GM18505 (cell line): ENCODE measurements around the gene ANGPTL7.

Experiments used
- ATAC-seq: cut with Tn5 transposase; IDR thresholded peaks from one replicate; pipeline ENCODE4 v1.9.1; 2021; ENCODE audit not compliant: unreplicated experiment
- POLR2A ChIP-seq: IDR thresholded peaks from 4 replicates; pipeline ENCODE4 v1.6.1; 2011; ENCODE audit warnings: borderline replicate concordance; ENCODE audit not compliant: insufficient read depth, insufficient read length; ENCODE audit errors: extremely low read depth

The ANGPTL7 gene

DNA sequence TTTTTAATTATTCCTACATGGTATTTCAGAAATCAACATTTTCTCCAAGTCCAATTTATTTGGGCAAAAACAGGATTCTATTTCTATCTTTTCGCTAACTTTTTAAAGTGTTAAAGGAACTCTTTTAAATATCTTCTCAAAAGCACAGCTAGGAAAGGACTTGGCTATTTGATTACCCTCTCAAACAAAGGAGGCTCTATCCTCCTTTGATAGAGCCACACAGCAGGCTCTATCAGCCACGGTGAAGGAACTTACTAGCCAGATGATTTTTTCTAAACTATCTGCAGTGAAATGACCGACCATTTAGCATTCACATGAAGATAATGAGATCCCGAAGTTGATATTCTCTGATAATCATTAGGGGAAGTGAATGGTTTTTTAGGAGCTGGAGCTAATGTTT lies 9.1 kb downstream of the ANGPTL7 start:
- no peak for ATAC-seq
- TF ChIP-seq POLR2A = no peak

- ATAC-seq = no peak
- no peak for TF ChIP-seq POLR2A
These were observed 9.9 kb downstream of the ANGPTL7 start for GRCh38 chr1:11198851-11199594.

DNA sequence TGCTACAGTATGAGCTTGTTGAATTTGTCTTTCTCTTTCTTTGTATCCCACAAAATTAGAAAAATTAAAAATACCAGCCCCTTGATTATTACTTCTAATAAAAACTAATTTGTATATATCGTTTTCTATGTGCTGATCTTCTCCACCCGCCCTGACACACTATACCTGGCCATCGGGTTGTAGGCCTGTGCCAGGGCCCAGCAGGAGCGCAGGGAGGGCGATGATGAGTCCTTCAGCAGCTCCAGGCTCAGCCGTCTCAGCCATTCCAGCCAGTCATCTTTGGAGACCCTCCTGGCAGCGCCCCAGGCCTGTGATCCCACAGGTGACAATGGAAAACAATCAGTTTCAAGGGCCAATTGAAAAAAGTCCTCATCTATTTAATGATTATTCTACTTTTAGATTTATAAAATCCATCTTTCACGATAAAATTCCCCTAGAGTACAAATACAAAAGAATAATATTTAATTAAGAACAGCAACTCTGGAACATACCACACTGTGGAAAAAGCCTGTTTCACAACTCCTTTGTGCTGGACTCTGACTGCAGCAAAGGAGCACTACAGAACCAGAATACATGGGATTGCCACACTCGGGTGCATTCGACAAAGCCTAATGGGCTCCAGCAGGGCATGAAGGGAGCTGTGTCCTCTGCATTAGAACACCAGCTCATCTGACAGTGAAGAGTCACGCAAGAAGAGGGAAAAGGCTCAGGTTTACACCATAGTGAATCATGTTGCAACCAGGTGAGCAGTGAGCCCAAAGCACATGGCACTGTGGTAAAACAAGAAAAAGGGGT lies 15.4 kb downstream of the ANGPTL7 start:
- no peak for ATAC-seq
- no peak for TF ChIP-seq POLR2A

DNA sequence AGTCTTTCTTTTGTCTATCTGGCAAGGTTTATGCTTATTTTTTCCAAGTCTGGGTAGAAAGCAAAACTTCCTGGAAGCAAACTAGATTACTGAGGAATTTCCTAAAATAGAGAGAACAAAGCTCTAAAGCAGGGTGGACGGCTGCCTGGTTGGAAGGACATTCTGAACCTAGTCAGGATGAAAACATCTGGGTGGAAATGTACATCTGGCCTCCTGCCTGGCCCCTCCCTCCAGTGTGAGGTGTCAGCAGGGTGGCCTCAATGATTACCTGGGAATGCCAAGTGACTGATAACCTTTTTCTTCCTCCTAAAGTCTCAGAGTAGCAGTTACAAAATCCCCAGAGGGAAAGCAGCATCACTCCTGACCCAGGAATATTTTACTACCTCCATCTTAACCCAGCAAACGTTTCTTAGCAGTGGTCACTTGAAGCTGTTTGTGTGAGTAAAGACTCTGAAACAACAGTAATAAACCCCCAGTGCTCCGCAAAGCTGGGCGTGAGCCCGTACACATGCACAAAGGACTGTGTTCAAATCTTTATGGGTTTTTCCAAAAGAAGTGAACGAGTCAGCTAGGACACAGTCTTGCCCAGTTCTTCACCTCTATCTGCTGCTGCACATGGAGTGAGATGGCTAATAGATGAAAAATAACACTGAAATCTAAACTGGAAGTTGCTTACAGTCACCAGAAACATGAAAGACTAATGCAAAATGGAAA lies 18.9 kb downstream of the ANGPTL7 start:
- ATAC-seq = no peak
- no peak for TF ChIP-seq POLR2A

- TF ChIP-seq POLR2A = no peak
These were observed 22.3 kb downstream of the ANGPTL7 start for GRCh38 chr1:11211461-11211860.

DNA sequence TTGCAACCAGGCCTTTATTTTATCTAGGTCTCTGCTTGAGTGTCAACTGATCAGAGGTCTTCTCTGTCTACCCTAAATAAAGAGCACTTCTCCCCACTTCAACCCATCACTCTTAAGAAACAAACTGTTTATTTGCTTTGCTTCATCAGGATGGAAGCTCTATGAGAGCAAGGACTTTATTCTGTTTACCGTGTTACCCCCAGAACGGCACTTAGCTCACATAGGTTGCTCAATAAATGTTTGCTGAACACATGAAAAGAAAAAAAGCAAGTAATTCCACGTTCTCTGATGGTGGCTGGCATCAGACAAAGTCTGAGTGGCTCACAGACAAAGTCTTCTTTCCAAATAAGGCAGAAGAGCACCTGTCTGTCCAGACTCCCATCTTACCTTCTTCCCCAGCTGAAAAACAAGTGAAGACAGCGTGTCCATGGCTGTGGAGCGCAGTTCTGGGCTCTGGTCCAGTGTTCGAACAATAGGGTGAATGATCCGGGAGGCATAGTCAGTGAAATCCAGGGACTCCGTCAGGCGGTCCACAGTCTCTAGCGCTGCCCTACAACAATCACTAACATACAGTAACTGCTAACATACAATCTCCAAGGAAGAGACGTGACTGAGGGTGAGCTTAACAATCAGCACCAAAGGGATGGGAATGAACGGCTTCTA lies 22.9 kb downstream of the ANGPTL7 start:
- no peak for TF ChIP-seq POLR2A
- ATAC-seq = no peak

More at GRCh38 chr1:11211461-11211860, 22.3 kb downstream of the ANGPTL7 start:
- ATAC-seq = no peak

DNA sequence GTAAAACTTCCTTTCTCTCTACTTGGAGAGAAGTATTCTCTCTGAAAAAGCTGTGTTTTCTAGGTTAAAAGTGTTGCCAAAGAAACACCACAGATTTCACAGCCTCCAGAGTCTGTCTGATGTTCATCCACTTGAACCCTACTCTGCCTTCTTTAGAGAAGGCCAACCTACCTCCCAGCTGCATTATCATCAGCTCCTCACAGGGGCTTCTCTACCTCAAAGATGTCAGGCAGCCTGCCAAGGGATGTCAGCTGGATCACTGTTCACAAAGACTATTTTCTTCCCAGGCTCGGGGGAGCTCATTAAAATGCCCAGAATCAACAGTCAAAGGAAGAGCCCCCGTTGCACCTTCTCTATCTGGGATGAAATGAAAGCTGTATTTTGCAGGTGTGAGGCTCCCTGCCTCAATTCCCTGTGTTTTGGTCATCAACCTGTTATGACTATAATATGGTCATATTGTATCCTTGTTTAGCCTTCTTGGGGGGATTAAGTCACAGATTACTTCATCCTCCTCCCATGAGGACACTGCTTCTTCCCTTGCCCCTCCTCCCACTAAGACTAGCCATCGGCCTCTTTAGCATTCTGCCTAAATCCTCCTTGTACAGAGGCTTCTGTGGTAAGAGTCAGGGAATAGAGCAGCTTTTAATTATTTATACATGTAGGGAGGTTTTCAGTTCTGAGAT lies 25.7 kb downstream of the ANGPTL7 start:
- TF ChIP-seq POLR2A = no peak
- no peak for ATAC-seq

DNA sequence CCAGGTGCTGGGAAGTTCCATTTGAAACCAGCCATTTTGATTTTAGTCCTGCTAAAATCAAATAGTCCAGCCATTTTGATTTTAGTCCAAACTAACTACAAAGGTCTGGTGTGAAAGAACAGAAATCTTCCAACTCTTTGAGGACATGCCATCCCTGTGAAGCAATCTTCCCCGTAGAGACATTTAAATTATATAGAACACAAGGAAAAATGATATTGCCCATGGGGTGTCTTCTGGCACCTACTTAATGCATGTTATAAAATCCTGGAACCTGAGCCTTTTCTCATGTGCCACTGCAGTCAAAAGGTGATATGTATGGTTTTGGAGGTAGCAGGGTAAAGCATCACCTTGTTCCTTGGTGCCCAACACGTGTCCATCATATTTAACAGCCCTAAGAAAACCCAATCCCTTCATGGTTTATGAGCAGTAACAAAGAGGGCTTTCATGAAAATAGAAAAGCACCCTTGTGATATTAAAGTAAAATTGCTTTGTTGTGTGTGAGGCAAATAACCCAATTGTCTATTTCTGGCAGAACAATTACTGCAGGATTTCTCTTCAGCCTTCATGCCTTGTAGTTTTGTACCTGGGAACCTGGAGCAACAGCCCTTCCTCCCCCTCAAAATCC lies 26.3 kb downstream of the ANGPTL7 start:
- TF ChIP-seq POLR2A = no peak

GRCh38 chr1:11216074-11216473 lies 26.9 kb downstream of the ANGPTL7 start:
- no peak for TF ChIP-seq POLR2A
- ATAC-seq = no peak

More for the DNA sequence above, 26.3 kb downstream of the ANGPTL7 start:
- no peak for ATAC-seq

DNA sequence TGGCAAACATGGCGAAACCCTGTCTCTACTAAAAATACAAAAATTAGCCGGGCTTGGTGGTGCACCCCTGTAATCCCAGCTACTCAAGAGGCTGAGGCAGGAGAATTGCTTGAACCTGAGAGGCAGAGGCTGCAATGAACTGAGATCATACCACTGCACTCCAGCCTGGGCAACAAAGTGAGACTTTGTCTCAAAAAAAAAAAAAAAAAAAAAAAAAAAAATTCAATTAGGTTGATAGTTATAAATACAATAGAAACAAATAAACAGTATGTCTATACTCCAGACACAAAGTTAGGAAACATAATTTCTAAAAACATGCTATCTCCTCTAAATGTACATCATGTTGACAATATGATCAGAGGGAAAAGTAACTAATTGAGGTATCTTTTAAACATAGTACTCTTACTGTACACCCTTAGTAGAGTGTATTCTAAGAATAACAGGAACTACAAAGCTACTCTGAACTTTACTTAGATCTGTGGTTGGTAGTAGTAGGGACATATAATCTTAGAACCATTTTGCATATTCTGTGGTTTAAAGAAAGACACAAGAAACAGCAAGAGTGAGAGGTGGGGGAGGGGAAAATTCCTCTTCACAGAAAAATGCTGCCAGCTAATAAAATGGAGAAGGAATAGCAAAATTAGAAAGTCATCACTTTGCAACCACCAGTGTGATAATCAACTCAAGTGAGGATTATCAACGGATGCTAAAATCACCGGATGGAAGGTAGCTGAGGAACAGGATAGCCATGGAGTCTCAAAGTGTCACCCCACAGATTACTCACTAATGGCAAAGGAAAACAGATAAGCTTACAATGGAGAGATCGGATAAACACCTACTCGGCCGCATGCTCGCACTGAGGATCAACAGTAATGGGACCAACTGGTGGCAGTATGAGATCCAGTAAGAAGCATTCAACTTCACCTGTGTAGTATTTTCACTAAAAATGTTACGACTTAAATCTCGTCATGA lies 38.2 kb downstream of the ANGPTL7 start:
- no peak for ATAC-seq
- TF ChIP-seq POLR2A = no peak

DNA sequence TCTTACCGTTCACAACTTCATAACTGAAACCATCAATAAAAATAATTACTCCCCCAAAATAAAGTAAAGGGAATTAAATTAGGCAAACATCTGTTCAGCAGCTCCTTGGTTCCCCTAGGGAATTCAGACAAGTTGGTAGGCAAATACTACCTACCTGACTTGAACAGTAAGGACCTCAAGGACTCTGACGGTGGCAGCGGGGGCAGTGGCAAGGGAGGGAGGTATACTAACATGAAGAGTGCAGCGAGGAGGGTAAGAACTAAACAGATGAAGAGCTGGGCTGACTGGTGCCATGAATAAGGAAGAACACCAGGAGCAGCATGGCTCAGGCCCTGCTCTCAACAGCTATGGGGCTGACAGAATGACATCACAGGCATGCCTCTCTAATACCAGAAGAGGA lies 40.0 kb downstream of the ANGPTL7 start:
- no peak for TF ChIP-seq POLR2A
- ATAC-seq = no peak
